Body of pancreas (tissue), 4 donors: ENCODE data around the gene ORC2.

Experiments
- CTCF ChIP-seq, 7 experiments: fragments of 450-650 bp in 4 of 7; fragments of 200-600 bp in 3 of 7; sonication (generic) in 3 of 7; IDR thresholded peaks; one replicate each; pipeline ENCODE4 v1.5.1; 2016 to 2019; ENCODE audit warnings: antibody characterized with exemption in 7 of 7
- POLR2A ChIP-seq, 3 donors: fragments of 450-650 bp; IDR thresholded peaks; one replicate each; pipeline ENCODE4 v1.6.1; 2016; ENCODE audit warnings: antibody characterized with exemption in 3 of 3, mild to moderate bottlenecking in 2 of 3

- TF ChIP-seq CTCF (IDR thresholded peaks at IDR 0.05), result no peak
- peak in 2 of 3 donors; percentile 58 to 73 for TF ChIP-seq POLR2A (IDR thresholded peaks at IDR 0.05)
Observed at GRCh38 chr2:200862532-200863000, 100.9 kb downstream of the ORC2 start.
